ENCODE results near the gene PEX7. TPM values are rescaled to one million over a fixed set of nuclear protein-coding genes. Genes with fewer than 3 reads are reported as not detected.

PEX7 gene
- total and polyA plus RNA-seq, 10 of the 15 experiments (the other 5 are each of a cell fraction or from before 2014, with no cell fraction given) = 0.58 to 12.4 (median 8.8) TPM

DNA sequence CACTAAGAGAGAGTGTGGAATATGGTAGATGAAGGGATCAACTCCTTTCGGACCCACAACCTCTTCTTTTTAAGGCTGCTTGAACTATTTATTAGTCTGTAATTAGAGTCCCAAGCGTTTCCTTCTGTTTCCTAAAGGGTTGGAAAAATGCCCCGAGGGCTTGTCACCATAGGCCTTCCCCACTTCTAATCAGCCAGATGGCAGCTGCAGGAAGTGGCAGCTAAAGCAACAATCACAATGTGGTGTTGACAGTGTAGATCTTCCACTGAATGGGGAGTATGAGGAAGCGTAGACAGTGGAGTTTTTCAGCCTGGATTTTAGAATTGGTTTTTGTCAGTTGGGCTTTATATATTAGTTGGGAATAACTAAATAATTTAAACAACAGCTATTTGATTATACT, 140.3 kb downstream of the PEX7 start:
- WGBS (ENCODE audit: insufficient coverage, insufficient replicate concordance, low lambda C conversion rate, missing lambda C conversion rate) = 28% methylated on average over 4 of the region's 4 CpGs
- Histone ChIP-seq H4K20me1 (ENCODE audit: control insufficient read depth, insufficient read depth) (no peaks in the 10 kb centered on the region), H3K4me1 (ENCODE audit: control insufficient read depth, insufficient read depth, low read length) (no peaks in the 10 kb centered on the region), H3K79me2 (ENCODE audit: control insufficient read depth, insufficient read depth, low read length) (no peaks in the 10 kb centered on the region), H3K36me3 (ENCODE audit: control insufficient read depth in 2 of 2, insufficient read depth in 2 of 2, low read length in 1 of 2) (no peaks in the 10 kb centered on the region), H3K9me3 (replicated peaks; ENCODE audit: control insufficient read depth, insufficient read depth, low read length) (no peaks in the 10 kb centered on the region), H3K9ac (ENCODE audit: control insufficient read depth, insufficient read depth, low read length) (no peak overlapping the region), H3K27ac (ENCODE audit: control insufficient read depth, insufficient read depth) (no peak overlapping the region), H2AFZ (ENCODE audit: control insufficient read depth, low read depth, low read length) (no peak overlapping the region), H3K27me3 (replicated peaks in 1 of 2; ENCODE audit: control insufficient read depth in 2 of 2, insufficient read depth in 2 of 2, low read length in 1 of 2) (no peaks in the 10 kb centered on the region), H3K4me2 (ENCODE audit: control insufficient read depth, insufficient read depth) (no peak overlapping the region), H3K4me3 (no peak overlapping the region)
- ATAC-seq = no peak
- DNase-seq (ENCODE audit: low read depth, low spot score) = no peak
- in situ Hi-C loops (cut with MboI) (no loop called here), intact Hi-C loops (cut with micrococcal nuclease; ENCODE audit: unreplicated experiment) (no loop called here)
- no peak for FAIRE-seq
- POLR2A ChIA-PET = no interaction called here
- CTCF ChIA-PET = interaction anchor here (0.6 to 2.3 kb wide), 2 partner anchors 10 to 453 kb away, joined by 3 to 6 read pairs; no protein-coding TSS in a partner anchor
- RAD21 ChIA-PET (ENCODE audit: unreplicated experiment) = no interaction called here
- TF ChIP-seq ZNF622 (IDR thresholded peaks at IDR 0.05) (no peak), PAX8 (IDR thresholded peaks at IDR 0.05) (no peak), GABPA (IDR thresholded peaks at IDR 0.05; ENCODE audit: low read depth) (no peak), POLR2A (IDR thresholded peaks at IDR 0.05; ENCODE audit: low read depth, low read length) (no peak), SIX5 (IDR thresholded peaks at IDR 0.05; ENCODE audit: low read depth, low read length, severe bottlenecking) (no peak)
- TF ChIP-seq, protein P1, sequence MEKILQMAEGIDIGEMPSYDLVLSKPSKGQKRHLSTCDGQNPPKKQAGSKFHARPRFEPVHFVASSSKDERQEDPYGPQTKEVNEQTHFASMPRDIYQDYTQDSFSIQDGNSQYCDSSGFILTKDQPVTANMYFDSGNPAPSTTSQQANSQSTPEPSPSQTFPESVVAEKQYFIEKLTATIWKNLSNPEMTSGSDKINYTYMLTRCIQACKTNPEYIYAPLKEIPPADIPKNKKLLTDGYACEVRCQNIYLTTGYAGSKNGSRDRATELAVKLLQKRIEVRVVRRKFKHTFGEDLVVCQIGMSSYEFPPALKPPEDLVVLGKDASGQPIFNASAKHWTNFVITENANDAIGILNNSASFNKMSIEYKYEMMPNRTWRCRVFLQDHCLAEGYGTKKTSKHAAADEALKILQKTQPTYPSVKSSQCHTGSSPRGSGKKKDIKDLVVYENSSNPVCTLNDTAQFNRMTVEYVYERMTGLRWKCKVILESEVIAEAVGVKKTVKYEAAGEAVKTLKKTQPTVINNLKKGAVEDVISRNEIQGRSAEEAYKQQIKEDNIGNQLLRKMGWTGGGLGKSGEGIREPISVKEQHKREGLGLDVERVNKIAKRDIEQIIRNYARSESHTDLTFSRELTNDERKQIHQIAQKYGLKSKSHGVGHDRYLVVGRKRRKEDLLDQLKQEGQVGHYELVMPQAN (conservative IDR thresholded peaks at IDR 0.05) = no peak
- BruUV-seq (replicated peaks) = no TSS peak
- SMC1A ChIA-PET (ENCODE audit: uncharacterized antibody, unreplicated experiment) = interaction anchor here (1.0 to 2.5 kb wide), 2 partner anchors 9 to 46 kb away, joined by 3 to 13 read pairs; no protein-coding TSS in a partner anchor

DNA sequence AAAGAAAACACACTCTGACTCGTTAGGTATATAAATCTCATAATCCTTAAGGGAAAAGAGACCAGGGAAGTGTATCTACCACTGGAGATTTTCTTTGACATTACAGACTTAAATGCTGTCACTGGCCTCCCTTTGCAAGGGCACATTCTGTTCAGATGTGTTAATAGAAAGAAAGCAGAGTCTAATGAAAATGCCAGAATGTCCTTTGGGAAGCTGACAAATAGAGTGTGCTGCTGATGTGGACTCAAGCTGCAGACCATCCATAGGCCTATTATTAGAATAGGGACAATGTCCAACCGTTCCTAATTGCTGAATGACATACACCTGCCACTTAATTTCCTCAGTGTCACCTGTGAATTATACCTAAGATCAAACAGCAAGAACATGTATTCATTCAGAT, 140.9 kb downstream of the PEX7 start:
- H3K79me2 ChIP-seq (ENCODE audit: control insufficient read depth, insufficient read depth, low read length) = no peaks in the 10 kb centered on the region
- DNase-seq (ENCODE audit: low read depth, low spot score) (no peak), ATAC-seq (no peak), FAIRE-seq (no peak)
- no TSS peak for BruUV-seq (replicated peaks)
- in situ Hi-C loops (cut with MboI) (no loop called here), intact Hi-C loops (cut with micrococcal nuclease; ENCODE audit: unreplicated experiment) (no loop called here)
- ChIA-PET RAD21 (ENCODE audit: unreplicated experiment) (interaction anchor here (1.3 kb wide), 1 partner anchor 319 kb away, joined by 3 read pairs; no protein-coding TSS in a partner anchor), SMC1A (ENCODE audit: uncharacterized antibody, unreplicated experiment) (interaction anchor here (1.0 to 2.5 kb wide), 4 partner anchors 9 to 318 kb away, joined by 3 to 13 read pairs (median 3); no protein-coding TSS in a partner anchor), POLR2A (no interaction called here), CTCF (interaction anchor here (0.7 to 2.3 kb wide), 4 partner anchors 10 to 118 kb away, joined by 3 to 6 read pairs (median 4); no protein-coding TSS in a partner anchor)
- no peak overlapping the region for H2AFZ ChIP-seq (ENCODE audit: control insufficient read depth, low read depth, low read length)
- no peak overlapping the region for H3K9ac ChIP-seq (ENCODE audit: control insufficient read depth, insufficient read depth, low read length)
- no peaks in the 10 kb centered on the region for H3K36me3 ChIP-seq (ENCODE audit: control insufficient read depth in 2 of 2, insufficient read depth in 2 of 2, low read length in 1 of 2)
- no peaks in the 10 kb centered on the region for H3K4me1 ChIP-seq (ENCODE audit: control insufficient read depth, insufficient read depth, low read length)
- H3K27me3 ChIP-seq (replicated peaks in 1 of 2; ENCODE audit: control insufficient read depth in 2 of 2, insufficient read depth in 2 of 2, low read length in 1 of 2) = no peaks in the 10 kb centered on the region
- no peaks in the 10 kb centered on the region for H3K9me3 ChIP-seq (replicated peaks; ENCODE audit: control insufficient read depth, insufficient read depth, low read length)
- H3K4me3 ChIP-seq = no peak overlapping the region
- no peak overlapping the region for H3K4me2 ChIP-seq (ENCODE audit: control insufficient read depth, insufficient read depth)
- H4K20me1 ChIP-seq (ENCODE audit: control insufficient read depth, insufficient read depth) = no peaks in the 10 kb centered on the region
- no peak overlapping the region for H3K27ac ChIP-seq (ENCODE audit: control insufficient read depth, insufficient read depth)
- 0% methylated on average over 2 of the region's 2 CpGs for WGBS (ENCODE audit: insufficient coverage, insufficient replicate concordance, low lambda C conversion rate, missing lambda C conversion rate)
- no peak for TF ChIP-seq SIN3A (IDR thresholded peaks at IDR 0.05; ENCODE audit: low read depth, low read length)
- TF ChIP-seq ZNF217 (IDR thresholded peaks at IDR 0.05) = no peak
- TF ChIP-seq, protein P2, sequence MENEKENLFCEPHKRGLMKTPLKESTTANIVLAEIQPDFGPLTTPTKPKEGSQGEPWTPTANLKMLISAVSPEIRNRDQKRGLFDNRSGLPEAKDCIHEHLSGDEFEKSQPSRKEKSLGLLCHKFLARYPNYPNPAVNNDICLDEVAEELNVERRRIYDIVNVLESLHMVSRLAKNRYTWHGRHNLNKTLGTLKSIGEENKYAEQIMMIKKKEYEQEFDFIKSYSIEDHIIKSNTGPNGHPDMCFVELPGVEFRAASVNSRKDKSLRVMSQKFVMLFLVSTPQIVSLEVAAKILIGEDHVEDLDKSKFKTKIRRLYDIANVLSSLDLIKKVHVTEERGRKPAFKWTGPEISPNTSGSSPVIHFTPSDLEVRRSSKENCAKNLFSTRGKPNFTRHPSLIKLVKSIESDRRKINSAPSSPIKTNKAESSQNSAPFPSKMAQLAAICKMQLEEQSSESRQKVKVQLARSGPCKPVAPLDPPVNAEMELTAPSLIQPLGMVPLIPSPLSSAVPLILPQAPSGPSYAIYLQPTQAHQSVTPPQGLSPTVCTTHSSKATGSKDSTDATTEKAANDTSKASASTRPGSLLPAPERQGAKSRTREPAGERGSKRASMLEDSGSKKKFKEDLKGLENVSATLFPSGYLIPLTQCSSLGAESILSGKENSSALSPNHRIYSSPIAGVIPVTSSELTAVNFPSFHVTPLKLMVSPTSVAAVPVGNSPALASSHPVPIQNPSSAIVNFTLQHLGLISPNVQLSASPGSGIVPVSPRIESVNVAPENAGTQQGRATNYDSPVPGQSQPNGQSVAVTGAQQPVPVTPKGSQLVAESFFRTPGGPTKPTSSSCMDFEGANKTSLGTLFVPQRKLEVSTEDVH (IDR thresholded peaks at IDR 0.05; ENCODE audit: low read depth, partially characterized antibody) = no peak
- no peak for TF ChIP-seq RAD51 (IDR thresholded peaks at IDR 0.05)
- TF ChIP-seq DPF2 (IDR thresholded peaks at IDR 0.05) = no peak
